SK-N-SH (cell line): Measurements from ENCODE around the gene FBXO15. TPM values are rescaled to one million over a fixed set of nuclear protein-coding genes. Genes with fewer than 3 reads are reported as not detected.

Experiments used
- CTCF ChIA-PET: fragments of 300-600, 350-600 bp; formaldehyde crosslinking; extraction: SDS; loops from one replicate; lab custom pipeline; 2021; lab: Yijun Ruan, JAX
- POLR2A ChIA-PET: fragments of 350-600 bp; sonication (Branson Sonifier 250); formaldehyde crosslinking; extraction: SDS; loops from one replicate; lab custom pipeline; 2020; ENCODE audit warnings: antibody characterized with exemption, inconsistent platforms; lab: Yijun Ruan, JAX
- DNase-seq: peaks from one replicate; pipeline ENCODE4 v3.0.0; 2012
- H2AFZ ChIP-seq: fragments of 200-600 bp; sonication (generic); 2 replicates; pipeline ENCODE4 v1.8.1; 2016; ENCODE audit warnings: antibody characterized with exemption, mild to moderate bottlenecking, low read depth
- H3F3A ChIP-seq: fragments of 200-600 bp; sonication (generic); replicated peaks from 2 replicates; pipeline ENCODE3; 2016; ENCODE audit warnings: antibody characterized with exemption, mild to moderate bottlenecking; ENCODE audit not compliant: insufficient read depth
- H3K27ac ChIP-seq, 2 experiments: fragments of 200-500 bp in 1 of 2; fragments of 200-600 bp in 1 of 2; sonication (Bioruptor generic) in 1 of 2; sonication (generic), shearing (Covaris generic) in 1 of 2; 2 replicates each; pipeline versions ENCODE4 v1.5.1 to v1.6.1; 2014 to 2016; ENCODE audit warnings: low read depth in 2 of 2, inconsistent platforms in 1 of 2, low read length in 1 of 2, mild to moderate bottlenecking in 1 of 2, mixed read lengths in 1 of 2
- H3K27me3 ChIP-seq: fragments of 200-600 bp; sonication (generic), shearing (Covaris generic); 2 replicates; pipeline ENCODE4 v1.6.1; 2016; ENCODE audit warnings: mixed run types; ENCODE audit not compliant: insufficient read depth
- H3K36me3 ChIP-seq, 2 experiments: fragments of 200-500 bp in 1 of 2; fragments of 200-600 bp in 1 of 2; sonication (Bioruptor generic) in 1 of 2; sonication (generic) in 1 of 2; replicated peaks in 1 of 2; 2 replicates each; pipeline versions ENCODE3 to v1.5.1; 2014 to 2016; ENCODE audit warnings: low read length in 1 of 2, mild to moderate bottlenecking in 1 of 2; ENCODE audit not compliant: insufficient read depth in 2 of 2, control insufficient read depth in 1 of 2
- H3K4me1 ChIP-seq, 2 experiments: fragments of 200-500 bp in 1 of 2; fragments of 200-600 bp in 1 of 2; sonication (Bioruptor generic) in 1 of 2; sonication (generic), shearing (Covaris generic) in 1 of 2; 2 replicates each; pipeline versions ENCODE4 v1.5.1 to v1.6.1; 2014 to 2016; ENCODE audit warnings: low read depth in 1 of 2, low read length in 1 of 2, mixed run types in 1 of 2; ENCODE audit not compliant: insufficient read depth in 2 of 2, control insufficient read depth in 1 of 2
- H3K4me2 ChIP-seq: fragments of 200-600 bp; sonication (generic), shearing (Covaris generic); 2 replicates; pipeline ENCODE4 v1.6.1; 2017; ENCODE audit warnings: mixed run types
- H3K4me3 ChIP-seq, 2 experiments: fragments of 200-500 bp in 1 of 2; fragments of 200-600 bp in 1 of 2; sonication (Bioruptor generic) in 1 of 2; sonication (generic), shearing (Covaris generic) in 1 of 2; 2 replicates each; pipeline versions ENCODE4 v1.5.1 to v1.8.1; 2014 to 2016; ENCODE audit warnings: low read depth in 2 of 2, inconsistent platforms in 1 of 2, low read length in 1 of 2, mild to moderate bottlenecking in 1 of 2, mixed read lengths in 1 of 2, moderate library complexity in 1 of 2
- H3K79me2 ChIP-seq: fragments of 200-600 bp; sonication (generic); 2 replicates; pipeline ENCODE4 v1.8.1; 2017; ENCODE audit warnings: mild to moderate bottlenecking; ENCODE audit not compliant: insufficient read depth
- H3K9ac ChIP-seq: fragments of 200-600 bp; sonication (generic); 2 replicates; pipeline ENCODE4 v1.6.1; 2017; ENCODE audit warnings: mixed run types
- H3K9me2 ChIP-seq: fragments of 200-600 bp; sonication (generic); 2 replicates; pipeline ENCODE4 v1.6.1; 2017; ENCODE audit warnings: mixed run types
- H3K9me3 ChIP-seq: fragments of 200-600 bp; sonication (generic); 2 replicates; pipeline ENCODE4 v1.6.1; 2017; ENCODE audit warnings: mixed run types, mild to moderate bottlenecking, moderate library complexity
- H4K20me1 ChIP-seq: fragments of 200-600 bp; sonication (generic); 2 replicates; pipeline ENCODE4 v1.6.1; 2017; ENCODE audit warnings: mild to moderate bottlenecking, mixed run types; ENCODE audit not compliant: insufficient read depth
- CTCF ChIP-seq: fragments of 200-600 bp; sonication (generic); IDR thresholded peaks from 2 replicates; pipeline ENCODE4 v1.6.1; 2017; ENCODE audit warnings: antibody characterized with exemption, mild to moderate bottlenecking, moderate library complexity
- EP300 ChIP-seq, 2 experiments: IDR thresholded peaks; 2 replicates each; pipeline versions ENCODE4 v1.4.0 to v1.6.1; 2012; ENCODE audit warnings: borderline replicate concordance in 1 of 2, low read depth in 1 of 2, low read length in 1 of 2
- EZH2phosphoT487 ChIP-seq: fragments of 200-600 bp; sonication (generic); IDR thresholded peaks from 2 replicates; pipeline ENCODE4 v1.6.1; 2017; ENCODE audit warnings: low read depth, mixed run types, mild to moderate bottlenecking, antibody characterized with exemption, moderate library complexity, borderline replicate concordance
- GABPA ChIP-seq: IDR thresholded peaks from 2 replicates; pipeline ENCODE4 v1.4.0; 2012; ENCODE audit warnings: low read depth, mild to moderate bottlenecking
- JUND ChIP-seq: IDR thresholded peaks from 2 replicates; pipeline ENCODE4 v1.4.0; 2012
- MAX ChIP-seq: IDR thresholded peaks from 2 replicates; pipeline ENCODE4 v1.4.0; 2012; ENCODE audit warnings: low read depth
- MEF2A ChIP-seq: IDR thresholded peaks from 2 replicates; pipeline ENCODE4 v1.4.0; 2012; ENCODE audit warnings: low read depth, borderline replicate concordance
- NRF1 ChIP-seq: IDR thresholded peaks from 2 replicates; pipeline ENCODE4 v1.6.1; 2012; ENCODE audit warnings: low read depth, mild to moderate bottlenecking, low read length
- PBX3 ChIP-seq: IDR thresholded peaks from 2 replicates; pipeline ENCODE4; 2012
- RAD21 ChIP-seq: IDR thresholded peaks from 2 replicates; pipeline ENCODE4 v1.6.1; 2012; ENCODE audit warnings: mild to moderate bottlenecking, low read length
- RCOR1 ChIP-seq: fragments of 150-350 bp; IDR thresholded peaks from 2 replicates; pipeline ENCODE4 v1.6.1; 2017; ENCODE audit warnings: antibody characterized with exemption, low read length
- REST ChIP-seq: IDR thresholded peaks from 2 replicates; pipeline ENCODE4 v1.6.1; 2012; ENCODE audit warnings: mild to moderate bottlenecking, low read depth, low read length, moderate library complexity
- SIN3A ChIP-seq: IDR thresholded peaks from 2 replicates; pipeline ENCODE4 v1.6.1; 2012; ENCODE audit warnings: low read depth, mild to moderate bottlenecking, low read length, moderate library complexity, borderline replicate concordance
- SMC3 ChIP-seq: IDR thresholded peaks from 2 replicates; pipeline ENCODE4 v1.6.1; 2012; ENCODE audit warnings: low read depth, low read length, improper control_type of control experiment
- TAF1 ChIP-seq: IDR thresholded peaks from 2 replicates; pipeline ENCODE4 v1.6.1; 2012; ENCODE audit warnings: low read depth, mild to moderate bottlenecking, low read length, moderate library complexity, borderline replicate concordance
- TCF12 ChIP-seq: IDR thresholded peaks from 2 replicates; pipeline ENCODE4 v1.4.0; 2012
- USF1 ChIP-seq: IDR thresholded peaks from 2 replicates; pipeline ENCODE4 v1.4.0; 2012; ENCODE audit warnings: low read depth, borderline replicate concordance
- ZBTB33 ChIP-seq: IDR thresholded peaks from 2 replicates; pipeline ENCODE4 v1.4.0; 2012; ENCODE audit warnings: low read depth, borderline replicate concordance
- WGBS: methylation state at CpG from one replicate; pipeline ENCODE4 v1.1.6; 2017; ENCODE audit warnings: low lambda C conversion rate; 5-methylcytosine and 5-hydroxymethylcytosine counted together
- polyA plus RNA-seq, 3 experiments: library from polyadenylated mRNA; depleted of rRNA; stranded (reverse); fragments of >200 nt; gene quantifications; 2 replicates each; pipeline ENCODE4 v1.2.3, GENCODE V29; 2012

FBXO15 gene
- polyA plus RNA-seq, 1 of the 3 experiments (the other 2 are of a cell fraction), result 0.62 TPM

- no peaks in the 10 kb centered on the region; the same call in 1 of the 2 replicates for H3K27me3 ChIP-seq
- H3K79me2 ChIP-seq, result no peaks in the 10 kb centered on the region
- no peak overlapping the region; the same call in 1 of the 2 replicates for H3K4me2 ChIP-seq
- WGBS, result 18% methylated on average over 16 of the region's 20 CpGs
- no peaks in the 10 kb centered on the region for H3K4me1 ChIP-seq
- H3K4me3 ChIP-seq, result no peak overlapping the region; a peak in 1 of 4 replicates
- no peak overlapping the region for H3K27ac ChIP-seq
- ChIA-PET POLR2A (no interaction called here), CTCF (interaction anchor here (0.8 to 3.9 kb wide), 7 partner anchors 9 to 511 kb away, joined by 3 to 23 read pairs (median 5); no protein-coding TSS in a partner anchor)
- no peaks in the 10 kb centered on the region for H3K9me2 ChIP-seq
- DNase-seq, result peak; percentile 50
- TF ChIP-seq ZBTB33 (no peak), RAD21 (peak; percentile 46), TAF1 (no peak), EZH2phosphoT487 (no peak), SIN3A (no peak), GABPA (no peak), CTCF (peak; percentile 64), MEF2A (no peak), USF1 (no peak), RCOR1 (no peak), REST (no peak), PBX3 (no peak), SMC3 (peak; percentile 46; the same call in 1 of the 2 replicates), TCF12 (no peak), JUND (no peak), NRF1 (no peak), EP300 (IDR thresholded peaks at IDR 0.05; ENCODE audit: borderline replicate concordance in 1 of 2, low read depth in 1 of 2, low read length in 1 of 2) (no peak), MAX (0 out of 2 replicates have a peak, but pooled peaks have one; percentile 33)
- no peaks in the 10 kb centered on the region for H3K9me3 ChIP-seq
- no peak overlapping the region for H3K9ac ChIP-seq
- no peaks in the 10 kb centered on the region for H3K36me3 ChIP-seq
- H2AFZ ChIP-seq, result no peak overlapping the region
- H3F3A ChIP-seq, result no peaks in the 10 kb centered on the region
- no peaks in the 10 kb centered on the region for H4K20me1 ChIP-seq
These were observed 106.9 kb downstream of the FBXO15 start for GRCh38 chr18:74040459-74041332.
